Sigmoid colon (tissue), 7 donors: Measurements from ENCODE around the gene S100A16. TPM values are rescaled to one million over a fixed set of nuclear protein-coding genes. Genes with fewer than 3 reads are reported as not detected.

Experiments
- DNase-seq: peaks from one replicate; pipeline ENCODE4 v3.0.0-alpha.2; 2019
- H3K27ac ChIP-seq, 4 donors: fragments of 200-600 bp; sonication (generic); one replicate each; pipeline ENCODE4 v1.5.1; 2016 to 2019; ENCODE audit warnings: mild to moderate bottlenecking in 1 of 4
- H3K27me3 ChIP-seq, 3 donors: fragments of 200-600 bp; sonication (generic); one replicate each; pipeline ENCODE4 v1.5.1; 2019; ENCODE audit warnings: mild to moderate bottlenecking in 1 of 3
- H3K36me3 ChIP-seq, 4 donors: fragments of 200-600 bp; sonication (generic); one replicate each; pipeline ENCODE4 v1.5.1; 2016 to 2019
- H3K4me1 ChIP-seq, 4 donors: fragments of 200-600 bp; sonication (generic); one replicate each; pipeline ENCODE4 v1.5.1; 2017 to 2019
- H3K4me3 ChIP-seq, 4 donors: fragments of 200-600 bp; sonication (generic); one replicate each; pipeline ENCODE4 v1.5.1; 2017 to 2019; ENCODE audit warnings: mild to moderate bottlenecking in 2 of 4, moderate library complexity in 1 of 4
- H3K9me3 ChIP-seq, 4 donors: fragments of 200-600 bp in 3 of 4; sonication (generic) in 3 of 4; one replicate each; pipeline versions ENCODE4 v1.5.1 to v1.6.1; 2013 to 2019
- EP300 ChIP-seq, 4 donors: sonication (generic); formaldehyde crosslinking; IDR thresholded peaks; one replicate each; pipeline ENCODE4 v1.6.1; 2017; ENCODE audit warnings: antibody characterized with exemption in 4 of 4
- POLR2A ChIP-seq, 2 donors: fragments of 450-650 bp; IDR thresholded peaks; one replicate each; pipeline ENCODE4 v1.6.1; 2016; ENCODE audit warnings: antibody characterized with exemption in 2 of 2, mild to moderate bottlenecking in 2 of 2, moderate library complexity in 2 of 2
- POLR2AphosphoS5 ChIP-seq, 4 donors: sonication (generic); formaldehyde crosslinking; IDR thresholded peaks; one replicate each; pipeline ENCODE4 v1.6.1; 2017; ENCODE audit warnings: antibody characterized with exemption in 4 of 4
- WGBS, 2 donors: extraction: QIAGEN DNeasy Blood & Tissue Kit; methylation state at CpG; one replicate each; pipeline ENCODE4 v1.1.7; 2013; 5-methylcytosine and 5-hydroxymethylcytosine counted together
- intact Hi-C: fragments of 100-400 bp; cut with DNase I; formaldehyde crosslinking; loops from one replicate; pipeline ENCODE4 v1.15.1; 2023
- polyA plus RNA-seq, 3 donors: library from polyadenylated mRNA; stranded (reverse); fragments of 200-250 nt; gene quantifications; one replicate each; pipeline ENCODE4 v1.2.3, GENCODE V29; 2013
- total RNA-seq, 4 donors: library from RNA; depleted of rRNA; stranded (reverse); fragments of >200 nt; gene quantifications; one replicate each; pipeline ENCODE4 v1.1.0, GENCODE V29; 2016
- TF ChIP-seq, protein P1 (sequence below), 4 experiments: fragments of 450-650 bp in 3 of 4; fragments of 200-600 bp in 1 of 4; IDR thresholded peaks; one replicate each; pipeline ENCODE4 v1.5.1; 2016 to 2019; ENCODE audit warnings: antibody characterized with exemption in 4 of 4, mild to moderate bottlenecking in 3 of 4, moderate library complexity in 2 of 4
- donor health status: healthy with polysubstance abuse.
- donor health status: Bipolar disorder and iron deficiency.
- donor health status: healthy.

S100A16 gene
- total and polyA plus RNA-seq, 7 donors: 35.6 to 492 (median 49.9) TPM

DNA sequence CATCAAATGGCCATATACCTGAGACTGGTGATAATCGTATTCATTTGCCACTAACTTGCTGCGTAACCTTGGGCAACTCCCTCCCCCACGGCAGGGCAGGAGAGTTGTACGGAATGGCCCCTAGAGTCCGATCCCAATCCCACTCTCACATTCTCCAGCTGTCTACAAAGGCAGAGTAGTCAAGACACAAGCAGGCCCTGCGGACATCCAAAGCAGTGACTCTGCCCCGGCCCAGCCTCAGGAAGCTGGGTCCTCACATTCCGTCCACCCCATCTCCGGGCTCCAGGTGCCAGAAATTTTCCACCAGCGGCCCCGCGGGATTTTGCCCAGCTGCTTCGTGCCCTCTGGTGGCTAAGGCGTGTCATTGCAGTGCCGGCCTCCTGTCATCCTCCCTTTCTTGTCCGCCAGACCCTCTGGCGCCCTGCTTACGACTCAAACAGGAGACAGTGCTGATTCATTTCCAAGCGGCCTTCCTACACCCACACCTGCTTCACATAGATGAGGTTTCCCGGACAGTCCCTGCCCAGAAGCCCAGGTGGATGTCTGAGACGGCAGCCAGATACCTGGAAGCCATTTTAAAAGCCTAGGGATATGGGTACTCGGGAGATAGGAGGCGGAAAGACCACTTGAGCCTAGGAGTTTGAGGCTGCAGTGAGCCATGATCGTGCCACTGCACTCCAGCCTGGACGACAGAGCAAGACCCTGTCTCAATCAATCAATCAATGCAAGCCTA is 44.4 kb downstream of the S100A16 start:
- DNase-seq: peak; percentile 96
- H3K4me3 ChIP-seq: peak overlapping the region; percentile 3 to 37 (median 26)
- H3K36me3 ChIP-seq: no peaks in the 10 kb centered on the region
- H3K27me3 ChIP-seq: no peaks in the 10 kb centered on the region
- WGBS, 2 donors: 7 to 17% methylated on average over 25 of the region's 25 CpGs
- no peak for TF ChIP-seq POLR2A (IDR thresholded peaks at IDR 0.05)
- TF ChIP-seq POLR2AphosphoS5 (IDR thresholded peaks at IDR 0.05): peak in 3 of 4 donors; percentile 59 to 67 (median 65)
- no peak for TF ChIP-seq EP300 (IDR thresholded peaks at IDR 0.05)
- TF ChIP-seq, protein P1, sequence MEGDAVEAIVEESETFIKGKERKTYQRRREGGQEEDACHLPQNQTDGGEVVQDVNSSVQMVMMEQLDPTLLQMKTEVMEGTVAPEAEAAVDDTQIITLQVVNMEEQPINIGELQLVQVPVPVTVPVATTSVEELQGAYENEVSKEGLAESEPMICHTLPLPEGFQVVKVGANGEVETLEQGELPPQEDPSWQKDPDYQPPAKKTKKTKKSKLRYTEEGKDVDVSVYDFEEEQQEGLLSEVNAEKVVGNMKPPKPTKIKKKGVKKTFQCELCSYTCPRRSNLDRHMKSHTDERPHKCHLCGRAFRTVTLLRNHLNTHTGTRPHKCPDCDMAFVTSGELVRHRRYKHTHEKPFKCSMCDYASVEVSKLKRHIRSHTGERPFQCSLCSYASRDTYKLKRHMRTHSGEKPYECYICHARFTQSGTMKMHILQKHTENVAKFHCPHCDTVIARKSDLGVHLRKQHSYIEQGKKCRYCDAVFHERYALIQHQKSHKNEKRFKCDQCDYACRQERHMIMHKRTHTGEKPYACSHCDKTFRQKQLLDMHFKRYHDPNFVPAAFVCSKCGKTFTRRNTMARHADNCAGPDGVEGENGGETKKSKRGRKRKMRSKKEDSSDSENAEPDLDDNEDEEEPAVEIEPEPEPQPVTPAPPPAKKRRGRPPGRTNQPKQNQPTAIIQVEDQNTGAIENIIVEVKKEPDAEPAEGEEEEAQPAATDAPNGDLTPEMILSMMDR (IDR thresholded peaks at IDR 0.05): peak; percentile 98 to 100 (median 98)
- no peaks in the 10 kb centered on the region for H3K9me3 ChIP-seq
- intact Hi-C loops: loop anchor here (1.0 kb wide), 2 partner anchors 35 to 57 kb away; no protein-coding TSS in a partner anchor
- H3K4me1 ChIP-seq: peaks cover 0 to 53% (median 46%) of the 10 kb centered on the region in 4 donors
- peak overlapping the region; percentile 90 to 97 (median 94) for H3K27ac ChIP-seq

DNA sequence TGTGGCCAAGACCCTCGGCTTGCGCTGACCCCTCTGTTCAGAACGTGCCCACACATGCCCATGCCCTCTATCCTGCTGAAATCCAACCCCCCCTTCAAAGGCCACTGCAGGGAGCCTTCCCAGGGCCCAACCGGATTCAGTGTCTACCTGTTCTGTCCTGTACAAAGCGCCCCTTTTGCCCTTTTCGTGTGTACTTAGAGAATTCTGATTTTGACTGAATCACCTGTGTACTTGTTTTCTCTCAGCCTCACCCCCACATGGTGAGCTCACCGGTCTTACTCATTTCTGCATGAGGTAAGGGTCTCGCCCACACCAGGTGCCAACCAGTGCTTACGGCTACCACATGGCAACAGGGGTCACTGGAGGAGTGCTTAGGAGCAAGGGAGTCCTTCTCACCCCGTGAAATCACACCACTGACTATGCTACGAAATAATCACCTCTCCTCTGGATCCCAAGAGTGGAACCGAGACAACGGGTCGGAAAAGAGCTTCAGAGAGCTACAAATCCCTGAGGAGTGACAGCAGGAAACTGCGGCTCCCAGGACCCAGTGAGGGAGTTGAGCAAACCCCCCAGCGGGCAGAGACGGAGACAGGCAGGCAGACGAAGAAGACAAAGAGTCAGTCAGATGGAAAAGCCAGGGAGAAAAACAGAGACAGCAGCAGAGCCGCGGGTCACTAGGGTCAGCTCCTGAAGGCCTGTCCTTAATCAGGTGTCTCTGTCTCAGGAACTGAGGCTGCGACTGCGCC is 45.1 kb downstream of the S100A16 start:
- no peak for DNase-seq
- Histone ChIP-seq H3K4me1 (peaks cover 0 to 47% (median 45%) of the 10 kb centered on the region in 4 donors), H3K27me3 (no peaks in the 10 kb centered on the region), H3K27ac (peak overlapping the region; percentile 90 to 97 (median 94)), H3K36me3 (no peaks in the 10 kb centered on the region), H3K4me3 (peak overlapping the region; percentile 3 to 37 (median 26)), H3K9me3 (no peaks in the 10 kb centered on the region)
- intact Hi-C loops: loop anchor here (1.0 to 2.0 kb wide), 3 partner anchors 34 to 59 kb away; partner anchors contain the start of gene S100A13
- TF ChIP-seq POLR2AphosphoS5 (IDR thresholded peaks at IDR 0.05) (no peak), POLR2A (IDR thresholded peaks at IDR 0.05) (no peak), EP300 (IDR thresholded peaks at IDR 0.05) (no peak)
- TF ChIP-seq, protein P1 (IDR thresholded peaks at IDR 0.05): no peak
- 78 to 85% methylated on average over 22 of the region's 22 CpGs for WGBS, 2 donors

DNA sequence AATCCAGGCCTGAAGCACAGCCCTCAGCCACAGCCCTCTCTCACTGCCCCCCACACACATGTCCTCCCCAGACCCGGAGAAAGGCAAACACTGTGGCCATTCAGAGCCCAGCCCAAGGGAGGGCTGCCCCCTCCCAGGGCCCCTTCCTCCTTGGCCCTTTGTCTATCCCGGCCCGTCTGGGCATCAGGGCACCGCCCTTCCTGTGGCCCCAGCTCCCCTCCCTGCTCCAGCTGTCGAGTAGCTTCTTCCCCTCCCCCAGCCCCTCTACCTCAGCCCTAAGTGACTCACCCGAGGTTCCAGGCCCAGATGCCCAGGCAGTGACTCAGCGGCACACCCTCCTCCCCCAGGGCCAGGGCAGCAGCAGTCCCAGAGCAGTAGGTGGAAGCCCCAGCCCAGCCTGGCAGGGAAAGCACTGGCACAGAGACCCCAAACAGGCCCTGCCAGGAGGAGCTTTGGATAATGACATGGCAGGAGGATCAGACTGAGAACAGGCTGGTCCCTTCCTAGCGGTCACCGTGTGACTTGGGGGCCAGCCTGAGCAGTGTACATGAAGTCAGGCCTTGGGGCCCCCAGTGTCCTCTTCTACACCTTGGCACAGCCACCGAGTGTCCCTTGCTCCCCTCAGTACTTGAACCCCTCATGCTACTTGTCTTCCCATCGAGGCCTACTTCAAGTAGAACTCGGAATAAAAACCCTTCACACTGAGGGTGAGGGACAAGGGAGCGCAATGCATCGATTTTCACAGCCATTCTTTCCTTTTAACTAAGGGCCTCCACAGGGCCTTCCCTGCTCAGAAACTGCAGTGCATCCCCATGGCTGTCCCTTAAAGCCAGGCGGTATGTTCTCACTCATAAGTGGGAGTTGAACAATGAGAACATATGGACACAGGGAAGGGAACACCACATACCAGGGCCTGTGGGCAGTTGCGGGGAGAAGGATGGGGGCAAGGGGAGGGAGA is 46.2 kb downstream of the S100A16 start:
- intact Hi-C loops: loop anchor here (2.0 kb wide), 1 partner anchor 60 kb away; the partner anchor contains the start of gene S100A13
- Histone ChIP-seq H3K27ac (peak overlapping the region; percentile 90 to 97 (median 94)), H3K4me3 (no peak overlapping the region), H3K9me3 (no peaks in the 10 kb centered on the region), H3K36me3 (no peaks in the 10 kb centered on the region), H3K27me3 (no peaks in the 10 kb centered on the region), H3K4me1 (peaks cover 0 to 39% (median 37%) of the 10 kb centered on the region in 4 donors)
- TF ChIP-seq EP300 (IDR thresholded peaks at IDR 0.05): peak in 2 of 4 donors; percentile 64 to 82
- TF ChIP-seq POLR2AphosphoS5 (IDR thresholded peaks at IDR 0.05): peak; percentile 72 to 91 (median 82)
- TF ChIP-seq, protein P1 (IDR thresholded peaks at IDR 0.05): no peak
- TF ChIP-seq POLR2A (IDR thresholded peaks at IDR 0.05): peak in 1 of 2 donors; percentile 63
- peak; percentile 99 for DNase-seq
- 32 to 49% methylated on average over 16 of the region's 16 CpGs for WGBS, 2 donors
